NCI-H187 treated with DMSO at 0.1 percent for 48 hours (cell line): ENCODE results near the gene ATRAID.
"Not testable (repeated sequence)": the region's sequence is repeated elsewhere in the genome, so short reads cannot be mapped to it uniquely, and the experiment has no call there.

Experiments used
- DNase-seq: peaks from one replicate; lab custom pipeline; 2025; lab: John Stamatoyannopoulos, UW

ATRAID gene

GRCh38 chr2:27211943-27212625, at the start of gene ATRAID, which contains the start of gene SLC5A6:
TSS of gene ATRAID (plus strand) at chr2:27212041. CDS start at chr2:27212369, 328 bp downstream.
TSS of gene SLC5A6 (minus strand) at chr2:27212268. CDS start at chr2:27207650, 4,618 bp downstream.
- peak; percentile 57 for DNase-seq

- no peak for DNase-seq
These were observed 49.4 kb upstream of the ATRAID start for GRCh38 chr2:27162151-27163121.

GRCh38 chr2:27164960-27165763, 46.7 kb upstream of the ATRAID start:
- no peak for DNase-seq

- DNase-seq, result no peak
These were observed 41.1 kb upstream of the ATRAID start for GRCh38 chr2:27170581-27171337.

GRCh38 chr2:27171351-27171848, 40.4 kb upstream of the ATRAID start:
- DNase-seq, result no peak

GRCh38 chr2:27174638-27175037, 37.2 kb upstream of the ATRAID start:
- no peak for DNase-seq

- DNase-seq, result no peak
These were observed 36.5 kb upstream of the ATRAID start for GRCh38 chr2:27175330-27175729.

GRCh38 chr2:27175781-27176180, 36.1 kb upstream of the ATRAID start:
- not testable (repeated sequence) for DNase-seq

- no peak for DNase-seq
These were observed 34.1 kb upstream of the ATRAID start for GRCh38 chr2:27177441-27178351.

- DNase-seq, result no peak
These were observed 33.4 kb upstream of the ATRAID start for GRCh38 chr2:27178469-27178868.

GRCh38 chr2:27179344-27180000, 32.4 kb upstream of the ATRAID start:
- DNase-seq, result no peak

- no peak for DNase-seq
These were observed 29.5 kb upstream of the ATRAID start for GRCh38 chr2:27182346-27182745.

- DNase-seq, result no peak
These were observed 27.7 kb upstream of the ATRAID start for GRCh38 chr2:27184115-27184514.

GRCh38 chr2:27185331-27186026, 26.4 kb upstream of the ATRAID start:
- DNase-seq, result no peak

GRCh38 chr2:27186613-27187345, 25.1 kb upstream of the ATRAID start:
- DNase-seq, result no peak

GRCh38 chr2:27189989-27190388, 21.9 kb upstream of the ATRAID start:
- no peak for DNase-seq

- DNase-seq, result no peak
These were observed 20.6 kb upstream of the ATRAID start for GRCh38 chr2:27191070-27191829.
